ENCODE results near the gene SRP68.

The SRP68 gene

GRCh38 chr17:76025294-76025693 is 47.0 kb downstream of the SRP68 start:
- Histone ChIP-seq H3K36me3 (replicated peaks) (no peaks in the 10 kb centered on the region), H3K27ac (no peak overlapping the region), H3K4me3 (ENCODE audit: low read depth, low read length) (no peak overlapping the region), H3K27me3 (replicated peaks) (no peaks in the 10 kb centered on the region)
- in situ Hi-C loops (cut with HindIII; ENCODE audit: low pct_ligation_motif_present, low sequenced_read_pairs): no loop called here
- no peak for DNase-seq
- no peak for TF ChIP-seq CTCF (IDR thresholded peaks at IDR 0.05; ENCODE audit: low read depth, low read length, missing control alignments)

- H3K36me3 ChIP-seq (replicated peaks): no peaks in the 10 kb centered on the region
- H3K4me3 ChIP-seq (ENCODE audit: low read depth, low read length): no peak overlapping the region
- no peak overlapping the region for H3K27ac ChIP-seq
- no peak for DNase-seq
- H3K27me3 ChIP-seq (replicated peaks): no peaks in the 10 kb centered on the region
- in situ Hi-C loops (cut with HindIII; ENCODE audit: low pct_ligation_motif_present, low sequenced_read_pairs): no loop called here
- no peak for TF ChIP-seq CTCF (IDR thresholded peaks at IDR 0.05; ENCODE audit: low read depth, low read length, missing control alignments)
Measured at GRCh38 chr17:76024353-76024752, 48.0 kb downstream of the SRP68 start.

- TF ChIP-seq CTCF (IDR thresholded peaks at IDR 0.05; ENCODE audit: low read depth, low read length, missing control alignments): no peak
- H3K27me3 ChIP-seq (replicated peaks): no peaks in the 10 kb centered on the region
- H3K36me3 ChIP-seq (replicated peaks): no peaks in the 10 kb centered on the region
- no peak overlapping the region for H3K27ac ChIP-seq
- no peak for DNase-seq
- H3K4me3 ChIP-seq (ENCODE audit: low read depth, low read length): no peak overlapping the region
- in situ Hi-C loops (cut with HindIII; ENCODE audit: low pct_ligation_motif_present, low sequenced_read_pairs): no loop called here
Measured at GRCh38 chr17:76023900-76024237, 48.4 kb downstream of the SRP68 start.

- DNase-seq: no peak
- TF ChIP-seq CTCF (IDR thresholded peaks at IDR 0.05; ENCODE audit: low read depth, low read length, missing control alignments): no peak
- H3K4me3 ChIP-seq (ENCODE audit: low read depth, low read length): no peak overlapping the region
- H3K36me3 ChIP-seq (replicated peaks): no peaks in the 10 kb centered on the region
- no peaks in the 10 kb centered on the region for H3K27me3 ChIP-seq (replicated peaks)
- in situ Hi-C loops (cut with HindIII; ENCODE audit: low pct_ligation_motif_present, low sequenced_read_pairs): no loop called here
- H3K27ac ChIP-seq: no peak overlapping the region
Measured at GRCh38 chr17:76022973-76023899, 49.1 kb downstream of the SRP68 start.

GRCh38 chr17:76022285-76022684 is 50.0 kb downstream of the SRP68 start:
- no peak for DNase-seq
- no peak for TF ChIP-seq CTCF (IDR thresholded peaks at IDR 0.05; ENCODE audit: low read depth, low read length, missing control alignments)
- no peaks in the 10 kb centered on the region for H3K36me3 ChIP-seq (replicated peaks)
- H3K4me3 ChIP-seq (ENCODE audit: low read depth, low read length): no peak overlapping the region
- no peak overlapping the region for H3K27ac ChIP-seq
- H3K27me3 ChIP-seq (replicated peaks): no peaks in the 10 kb centered on the region
- in situ Hi-C loops (cut with HindIII; ENCODE audit: low pct_ligation_motif_present, low sequenced_read_pairs): no loop called here

All from brain microvascular endothelial cell (primary cell).